ENCODE results near the gene UPK1B. TPM values are rescaled to one million over a fixed set of nuclear protein-coding genes. Genes with fewer than 3 reads are reported as not detected.
"Not testable (repeated sequence)": the region's sequence is repeated elsewhere in the genome, so short reads cannot be mapped to it uniquely, and the experiment has no call there.

The UPK1B gene
- total RNA-seq, 1 experiment from 2014 or later = 26.9 TPM

DNA sequence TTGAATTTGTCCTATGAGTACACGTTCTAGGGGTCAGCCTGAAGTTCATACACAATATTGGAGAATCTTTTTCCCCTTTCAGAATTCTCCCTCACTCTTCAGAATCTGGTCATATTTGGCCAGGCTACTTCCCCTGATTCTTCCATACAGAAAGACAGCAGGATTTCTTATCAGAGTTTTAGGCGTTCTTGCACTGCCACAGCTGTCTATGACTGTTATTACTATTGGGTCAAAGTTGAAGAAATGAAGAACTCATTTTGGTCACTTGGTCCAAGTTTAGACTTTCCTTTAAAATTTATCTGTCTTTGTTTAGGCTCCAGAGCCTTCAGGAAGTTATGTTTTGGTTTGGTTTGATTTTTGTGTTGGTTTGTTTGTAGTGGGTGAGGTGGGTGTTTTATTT is 15.4 kb upstream of the UPK1B start:
- Mint-ChIP-seq H3K4me3 (ENCODE audit: low read depth, unreplicated experiment) (no peak overlapping the region), H3K9me3 (ENCODE audit: low read depth, unreplicated experiment) (peaks cover 9% of the 10 kb centered on the region), H3K36me3 (ENCODE audit: insufficient read depth, unreplicated experiment) (no peaks in the 10 kb centered on the region), H3K27ac (ENCODE audit: unreplicated experiment) (no peak overlapping the region), H3K27me3 (ENCODE audit: unreplicated experiment) (no peaks in the 10 kb centered on the region), H3K4me1 (ENCODE audit: low read depth, unreplicated experiment) (peaks cover 23% of the 10 kb centered on the region)
- TF ChIP-seq, protein P1, sequence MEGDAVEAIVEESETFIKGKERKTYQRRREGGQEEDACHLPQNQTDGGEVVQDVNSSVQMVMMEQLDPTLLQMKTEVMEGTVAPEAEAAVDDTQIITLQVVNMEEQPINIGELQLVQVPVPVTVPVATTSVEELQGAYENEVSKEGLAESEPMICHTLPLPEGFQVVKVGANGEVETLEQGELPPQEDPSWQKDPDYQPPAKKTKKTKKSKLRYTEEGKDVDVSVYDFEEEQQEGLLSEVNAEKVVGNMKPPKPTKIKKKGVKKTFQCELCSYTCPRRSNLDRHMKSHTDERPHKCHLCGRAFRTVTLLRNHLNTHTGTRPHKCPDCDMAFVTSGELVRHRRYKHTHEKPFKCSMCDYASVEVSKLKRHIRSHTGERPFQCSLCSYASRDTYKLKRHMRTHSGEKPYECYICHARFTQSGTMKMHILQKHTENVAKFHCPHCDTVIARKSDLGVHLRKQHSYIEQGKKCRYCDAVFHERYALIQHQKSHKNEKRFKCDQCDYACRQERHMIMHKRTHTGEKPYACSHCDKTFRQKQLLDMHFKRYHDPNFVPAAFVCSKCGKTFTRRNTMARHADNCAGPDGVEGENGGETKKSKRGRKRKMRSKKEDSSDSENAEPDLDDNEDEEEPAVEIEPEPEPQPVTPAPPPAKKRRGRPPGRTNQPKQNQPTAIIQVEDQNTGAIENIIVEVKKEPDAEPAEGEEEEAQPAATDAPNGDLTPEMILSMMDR (IDR thresholded peaks at IDR 0.05; ENCODE audit: unreplicated experiment) = no peak
- intact Hi-C loops (cut with micrococcal nuclease; ENCODE audit: unreplicated experiment) = no loop called here
- no peak for DNase-seq
- CTCF ChIA-PET = interaction anchor here (0.6 kb wide), 1 partner anchor 30 kb away, joined by 4 read pairs; no protein-coding TSS in a partner anchor
- BruUV-seq (replicated peaks) = no TSS peak

DNA sequence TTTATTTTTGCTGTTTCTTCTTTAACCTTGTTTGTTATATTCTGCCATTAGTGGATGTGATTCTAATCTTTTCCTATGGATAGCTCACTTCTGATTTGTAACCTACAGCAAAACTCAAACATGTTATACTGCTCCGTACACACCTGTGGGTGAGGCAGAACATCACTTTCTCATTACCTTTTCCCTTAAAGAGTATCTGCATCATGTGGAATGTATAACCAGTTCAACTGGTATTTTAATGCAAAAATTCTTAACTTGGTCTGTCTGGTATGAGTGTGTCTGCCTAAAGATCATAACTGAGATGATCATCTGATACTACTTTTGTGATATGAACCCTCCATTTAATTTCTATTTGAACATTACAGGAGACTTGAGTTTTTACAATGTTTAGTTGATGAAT is 13.0 kb upstream of the UPK1B start:
- H3K27ac Mint-ChIP-seq (ENCODE audit: unreplicated experiment) = no peak overlapping the region
- no TSS peak for BruUV-seq (replicated peaks)
- H3K27me3 Mint-ChIP-seq (ENCODE audit: unreplicated experiment) = no peaks in the 10 kb centered on the region
- peaks cover 23% of the 10 kb centered on the region for H3K4me1 Mint-ChIP-seq (ENCODE audit: low read depth, unreplicated experiment)
- intact Hi-C loops (cut with micrococcal nuclease; ENCODE audit: unreplicated experiment) = no loop called here
- peaks cover under 1% of the 10 kb centered on the region for H3K9me3 Mint-ChIP-seq (ENCODE audit: low read depth, unreplicated experiment)
- no peak overlapping the region for H3K4me3 Mint-ChIP-seq (ENCODE audit: low read depth, unreplicated experiment)
- no peaks in the 10 kb centered on the region for H3K36me3 Mint-ChIP-seq (ENCODE audit: insufficient read depth, unreplicated experiment)
- TF ChIP-seq, protein P1 (IDR thresholded peaks at IDR 0.05; ENCODE audit: unreplicated experiment) = no peak
- CTCF ChIA-PET = no interaction called here
- no peak for DNase-seq

DNA sequence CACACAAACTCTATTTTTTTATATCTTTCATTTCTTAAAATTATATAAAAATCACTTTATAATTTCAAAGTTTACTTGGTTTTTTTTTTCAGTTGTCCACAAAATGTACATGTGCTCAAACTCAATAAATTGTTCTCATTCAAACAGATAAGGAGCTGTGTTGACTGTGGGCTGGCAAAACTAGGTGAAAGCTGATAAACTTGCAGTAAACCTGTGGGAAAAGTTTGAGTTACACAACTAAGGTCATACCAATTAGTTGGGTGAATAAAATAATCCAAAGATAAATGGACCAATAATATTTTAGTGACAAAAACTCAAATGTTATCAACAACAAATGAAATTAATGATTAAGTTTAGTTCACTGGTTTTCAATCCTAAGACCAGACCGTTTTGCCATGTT is 12.6 kb upstream of the UPK1B start:
- Mint-ChIP-seq H3K27me3 (ENCODE audit: unreplicated experiment) (no peaks in the 10 kb centered on the region), H3K4me3 (ENCODE audit: low read depth, unreplicated experiment) (no peak overlapping the region), H3K9me3 (ENCODE audit: low read depth, unreplicated experiment) (peaks cover 4% of the 10 kb centered on the region), H3K36me3 (ENCODE audit: insufficient read depth, unreplicated experiment) (no peaks in the 10 kb centered on the region), H3K27ac (ENCODE audit: unreplicated experiment) (peak overlapping the region; percentile 13), H3K4me1 (ENCODE audit: low read depth, unreplicated experiment) (peaks cover 23% of the 10 kb centered on the region)
- CTCF ChIA-PET = interaction anchor here (0.8 to 1.0 kb wide), 2 partner anchors 11 to 22 kb away, joined by 3 to 4 read pairs; no protein-coding TSS in a partner anchor
- TF ChIP-seq, protein P1 (IDR thresholded peaks at IDR 0.05; ENCODE audit: unreplicated experiment) = no peak
- DNase-seq = no peak
- intact Hi-C loops (cut with micrococcal nuclease; ENCODE audit: unreplicated experiment) = no loop called here
- BruUV-seq (replicated peaks) = no TSS peak

DNA sequence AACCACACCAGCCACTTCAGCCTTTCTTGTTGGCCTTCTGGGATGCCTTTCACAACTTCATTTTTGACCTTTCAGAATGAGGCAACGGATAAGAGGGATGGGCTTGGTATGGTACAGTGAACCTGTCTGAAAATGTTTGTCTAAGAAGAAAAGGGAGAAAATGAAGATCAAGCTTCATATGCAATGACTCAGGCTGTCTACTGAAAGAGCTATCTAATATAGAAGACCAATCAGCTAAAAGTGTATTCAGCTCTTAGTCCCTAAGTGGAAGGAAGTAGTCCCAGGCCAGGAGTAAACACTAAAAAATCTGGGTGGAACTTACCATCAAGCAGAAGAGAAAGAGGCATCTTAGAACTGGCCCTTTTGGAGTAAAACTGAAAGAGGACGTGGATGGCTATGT is 12.2 kb upstream of the UPK1B start:
- intact Hi-C loops (cut with micrococcal nuclease; ENCODE audit: unreplicated experiment) = no loop called here
- no TSS peak for BruUV-seq (replicated peaks)
- Mint-ChIP-seq H3K4me3 (ENCODE audit: low read depth, unreplicated experiment) (no peak overlapping the region), H3K4me1 (ENCODE audit: low read depth, unreplicated experiment) (peaks cover 23% of the 10 kb centered on the region), H3K27me3 (ENCODE audit: unreplicated experiment) (no peaks in the 10 kb centered on the region), H3K9me3 (ENCODE audit: low read depth, unreplicated experiment) (peaks cover 4% of the 10 kb centered on the region), H3K27ac (ENCODE audit: unreplicated experiment) (peak overlapping the region; percentile 13), H3K36me3 (ENCODE audit: insufficient read depth, unreplicated experiment) (no peaks in the 10 kb centered on the region)
- TF ChIP-seq, protein P1 (IDR thresholded peaks at IDR 0.05; ENCODE audit: unreplicated experiment) = no peak
- DNase-seq = no peak
- CTCF ChIA-PET = interaction anchor here (0.8 to 1.0 kb wide), 3 partner anchors 12 to 22 kb away, joined by 3 to 4 read pairs (median 3); no protein-coding TSS in a partner anchor

GRCh38 chr3:119164745-119165144 is 8.7 kb upstream of the UPK1B start:
- H3K27me3 Mint-ChIP-seq (ENCODE audit: unreplicated experiment); intact Hi-C loops (cut with micrococcal nuclease; ENCODE audit: unreplicated experiment); DNase-seq; H3K4me3 Mint-ChIP-seq (ENCODE audit: low read depth, unreplicated experiment); BruUV-seq (replicated peaks); H3K27ac Mint-ChIP-seq (ENCODE audit: unreplicated experiment); CTCF ChIA-PET; H3K36me3 Mint-ChIP-seq (ENCODE audit: insufficient read depth, unreplicated experiment); H3K9me3 Mint-ChIP-seq (ENCODE audit: low read depth, unreplicated experiment): not testable (repeated sequence)
- peaks cover 23% of the 10 kb centered on the region for H3K4me1 Mint-ChIP-seq (ENCODE audit: low read depth, unreplicated experiment)

All from Calu3 (cell line).